Activated naive CD4-positive, alpha-beta T cell treated with anti-CD3 and anti-CD28 coated beads, Interleukin-2, amount 10 ng/mL, durations not matched to agents 7 days and 5 days (primary cell): ENCODE measurements around the gene SYNJ2.
A peak's percentile ranks its signal among the peaks of the same experiment; 100 is the strongest.

ENCODE experiments used
- CTCF ChIA-PET: fragments of 350-600 bp; sonication (Branson Sonifier 250); formaldehyde crosslinking; loops from one replicate; lab custom pipeline; 2021; ENCODE audit warnings: antibody characterized with exemption; lab: Charles Lee
- DNase-seq: peaks from one replicate; pipeline ENCODE4 v3.0.0-alpha.2; 2020
- H3K27ac Mint-ChIP-seq: one replicate; pipeline ENCODE4 v1.8.0; 2021; ENCODE audit warnings: mild to moderate bottlenecking, moderate library complexity, mixed read lengths
- H3K27me3 Mint-ChIP-seq: one replicate; pipeline ENCODE4 v1.8.0; 2021; ENCODE audit warnings: mild to moderate bottlenecking, mixed read lengths
- H3K36me3 Mint-ChIP-seq: one replicate; pipeline ENCODE4 v1.8.0; 2021; ENCODE audit warnings: mixed read lengths
- H3K4me1 Mint-ChIP-seq: one replicate; pipeline ENCODE4 v1.8.0; 2021; ENCODE audit warnings: mixed read lengths
- H3K4me3 Mint-ChIP-seq: one replicate; pipeline ENCODE4 v1.8.0; 2021; ENCODE audit warnings: mild to moderate bottlenecking, moderate library complexity, mixed read lengths
- H3K9me3 Mint-ChIP-seq: one replicate; pipeline ENCODE4 v1.8.0; 2021; ENCODE audit warnings: mixed read lengths

Gene SYNJ2

GRCh38 chr6:158041370-158041769 is 59.7 kb downstream of the SYNJ2 start:
- Mint-ChIP-seq H3K4me3 (no peak overlapping the region), H3K27ac (no peak overlapping the region), H3K9me3 (no peaks in the 10 kb centered on the region), H3K36me3 (peaks cover 30% of the 10 kb centered on the region), H3K27me3 (no peaks in the 10 kb centered on the region), H3K4me1 (peaks cover 38% of the 10 kb centered on the region)
- DNase-seq: no peak
- CTCF ChIA-PET: interaction anchor here (0.8 to 2.0 kb wide), 3 partner anchors 15 to 58 kb away, joined by 3 to 7 read pairs (median 5); no protein-coding TSS in a partner anchor

DNA sequence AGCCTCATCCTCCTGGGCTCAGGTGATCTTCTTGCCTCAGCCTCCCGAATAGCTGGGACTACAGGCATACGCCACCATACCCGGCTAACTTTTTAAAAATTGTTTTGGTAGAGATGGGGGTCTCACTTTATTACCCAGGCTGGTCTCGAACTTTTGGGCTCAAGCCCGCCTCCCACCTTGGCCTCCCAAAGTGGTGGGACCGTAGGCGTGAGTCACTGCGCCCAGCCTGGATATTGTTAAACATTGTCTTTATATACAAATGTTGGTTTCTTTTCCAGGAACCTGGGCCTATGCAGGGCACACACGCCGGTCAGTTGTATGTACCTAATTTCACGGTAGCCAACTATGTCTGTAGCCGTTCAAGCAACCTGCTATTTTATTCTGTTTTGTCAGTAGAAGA is 60.1 kb downstream of the SYNJ2 start:
- DNase-seq: no peak
- Mint-ChIP-seq H3K4me3 (no peak overlapping the region), H3K9me3 (no peaks in the 10 kb centered on the region), H3K27me3 (no peaks in the 10 kb centered on the region), H3K4me1 (peaks cover 42% of the 10 kb centered on the region), H3K36me3 (peaks cover 30% of the 10 kb centered on the region), H3K27ac (no peak overlapping the region)
- CTCF ChIA-PET: interaction anchor here (0.8 to 2.0 kb wide), 3 partner anchors 15 to 59 kb away, joined by 3 to 7 read pairs (median 5); no protein-coding TSS in a partner anchor

GRCh38 chr6:158042245-158042798 is 60.7 kb downstream of the SYNJ2 start:
- Mint-ChIP-seq H3K27me3 (no peaks in the 10 kb centered on the region), H3K4me3 (no peak overlapping the region), H3K4me1 (peaks cover 48% of the 10 kb centered on the region), H3K36me3 (peaks cover 35% of the 10 kb centered on the region), H3K9me3 (no peaks in the 10 kb centered on the region), H3K27ac (no peak overlapping the region)
- no peak for DNase-seq
- CTCF ChIA-PET: interaction anchor here (1.5 to 2.0 kb wide), 2 partner anchors 16 to 59 kb away, joined by 5 to 7 read pairs; no protein-coding TSS in a partner anchor

- no peaks in the 10 kb centered on the region for H3K27me3 Mint-ChIP-seq
- H3K27ac Mint-ChIP-seq: no peak overlapping the region
- H3K4me1 Mint-ChIP-seq: peaks cover 52% of the 10 kb centered on the region
- no peak overlapping the region for H3K4me3 Mint-ChIP-seq
- no peak for DNase-seq
- no peaks in the 10 kb centered on the region for H3K9me3 Mint-ChIP-seq
- H3K36me3 Mint-ChIP-seq: peaks cover 39% of the 10 kb centered on the region
- CTCF ChIA-PET: no interaction called here
Observed at GRCh38 chr6:158043008-158043407, 61.3 kb downstream of the SYNJ2 start.

DNA sequence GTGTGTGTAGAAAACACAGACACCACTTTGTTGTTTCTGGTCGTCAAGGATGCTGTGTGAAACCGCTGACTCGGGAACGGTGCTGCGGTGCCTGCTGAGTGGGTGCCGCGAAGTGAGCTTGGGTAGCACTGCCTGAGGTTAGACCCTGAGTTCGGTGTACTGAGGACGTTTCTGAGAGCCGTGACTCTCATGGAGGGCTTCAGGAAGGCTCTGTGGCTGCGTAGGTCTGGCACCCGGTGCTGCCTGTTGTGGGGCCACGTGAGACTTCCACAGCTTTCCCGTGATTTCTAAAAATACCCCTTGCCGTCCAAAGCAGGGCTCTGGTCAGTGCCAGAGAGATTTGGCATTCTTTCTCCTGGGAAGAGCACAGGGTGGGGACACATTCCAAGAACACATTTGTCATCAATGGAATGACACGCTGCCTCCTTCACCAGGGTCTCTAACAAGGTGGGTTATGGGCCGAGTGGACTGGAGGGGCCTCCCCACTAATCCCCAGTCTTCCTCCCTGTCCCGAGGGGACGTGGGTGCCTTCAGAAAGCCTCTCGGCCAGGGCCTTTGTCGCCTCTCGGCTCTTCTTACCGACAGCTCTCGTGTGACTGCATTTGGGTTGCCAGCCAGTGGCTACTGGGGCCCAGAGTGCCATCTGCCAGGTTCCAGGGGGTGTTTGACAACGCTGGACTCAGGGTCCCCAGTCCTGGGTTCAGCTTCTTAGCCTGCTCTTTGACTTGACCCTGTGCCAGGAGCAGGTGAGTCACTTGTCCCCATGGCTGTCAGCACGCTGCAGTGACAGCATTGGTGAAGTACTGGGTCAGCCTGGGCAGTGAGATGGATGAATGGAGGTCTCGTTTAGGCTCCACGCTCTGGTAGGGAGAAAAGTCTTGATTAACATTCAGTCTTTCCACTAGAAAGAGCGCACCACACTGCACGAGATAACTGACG is 62.2 kb downstream of the SYNJ2 start:
- H3K9me3 Mint-ChIP-seq: no peaks in the 10 kb centered on the region
- DNase-seq: no peak
- no peak overlapping the region for H3K4me3 Mint-ChIP-seq
- H3K36me3 Mint-ChIP-seq: peaks cover 38% of the 10 kb centered on the region
- CTCF ChIA-PET: no interaction called here
- no peaks in the 10 kb centered on the region for H3K27me3 Mint-ChIP-seq
- H3K4me1 Mint-ChIP-seq: peaks cover 48% of the 10 kb centered on the region
- no peak overlapping the region for H3K27ac Mint-ChIP-seq

GRCh38 chr6:158044525-158044888 is 62.8 kb downstream of the SYNJ2 start:
- no peak for DNase-seq
- Mint-ChIP-seq H3K9me3 (no peaks in the 10 kb centered on the region), H3K27ac (no peak overlapping the region), H3K27me3 (no peaks in the 10 kb centered on the region), H3K36me3 (peaks cover 40% of the 10 kb centered on the region), H3K4me3 (no peak overlapping the region), H3K4me1 (peaks cover 42% of the 10 kb centered on the region)
- CTCF ChIA-PET: no interaction called here

DNA sequence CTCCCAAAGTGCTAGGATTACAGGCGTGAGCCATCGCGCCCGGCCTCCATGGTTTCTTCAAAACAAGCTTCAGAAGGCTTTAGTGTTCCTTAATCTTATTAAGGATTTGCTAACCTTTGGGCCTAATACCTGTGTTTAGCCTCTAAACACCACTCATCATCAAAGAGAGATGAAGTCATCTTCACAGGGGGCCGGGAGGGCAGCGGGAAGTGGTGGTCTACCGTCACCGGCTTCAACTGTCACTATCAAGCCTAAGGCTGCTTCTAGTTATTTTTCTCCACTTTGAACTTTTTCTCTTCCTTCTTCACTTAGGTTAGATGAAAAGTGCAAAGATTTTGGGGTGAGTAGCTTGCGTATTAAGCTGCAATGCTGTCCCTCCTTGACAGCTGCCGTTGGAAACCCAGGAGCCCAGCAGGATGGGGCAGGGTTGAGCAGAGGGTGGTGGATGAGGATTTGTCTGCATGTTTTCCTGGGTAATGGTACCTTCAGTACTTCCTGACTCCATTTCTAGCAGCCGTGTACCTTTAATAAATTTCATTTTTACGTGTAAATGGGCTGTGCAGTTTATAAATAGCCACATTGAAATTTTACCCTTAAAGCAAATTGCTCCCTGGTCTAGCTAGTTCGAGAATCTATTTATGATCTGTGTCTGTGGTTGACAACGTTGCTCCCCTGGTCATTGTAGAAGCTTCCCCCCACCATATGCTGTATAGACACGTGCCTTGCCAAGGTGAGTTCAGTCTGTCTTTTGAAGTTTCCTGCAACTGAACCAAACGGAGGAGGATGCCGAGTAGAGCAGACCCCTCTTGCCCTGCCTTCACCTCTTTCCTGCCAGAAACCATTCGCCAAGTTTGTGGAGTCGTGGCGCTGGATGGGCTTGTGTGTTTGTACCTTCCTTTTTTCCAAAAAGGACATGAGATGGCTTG is 64.8 kb downstream of the SYNJ2 start:
- no peak for DNase-seq
- peak overlapping the region; percentile 58 for H3K27ac Mint-ChIP-seq
- H3K4me1 Mint-ChIP-seq: peaks cover 24% of the 10 kb centered on the region
- no peak overlapping the region for H3K4me3 Mint-ChIP-seq
- H3K27me3 Mint-ChIP-seq: no peaks in the 10 kb centered on the region
- peaks cover 44% of the 10 kb centered on the region for H3K36me3 Mint-ChIP-seq
- H3K9me3 Mint-ChIP-seq: no peaks in the 10 kb centered on the region
- CTCF ChIA-PET: interaction anchor here (0.6 to 3.4 kb wide), 6 partner anchors 20 to 153 kb away, joined by 3 to 15 read pairs (median 4); partner anchors contain the start of gene SYNJ2

DNA sequence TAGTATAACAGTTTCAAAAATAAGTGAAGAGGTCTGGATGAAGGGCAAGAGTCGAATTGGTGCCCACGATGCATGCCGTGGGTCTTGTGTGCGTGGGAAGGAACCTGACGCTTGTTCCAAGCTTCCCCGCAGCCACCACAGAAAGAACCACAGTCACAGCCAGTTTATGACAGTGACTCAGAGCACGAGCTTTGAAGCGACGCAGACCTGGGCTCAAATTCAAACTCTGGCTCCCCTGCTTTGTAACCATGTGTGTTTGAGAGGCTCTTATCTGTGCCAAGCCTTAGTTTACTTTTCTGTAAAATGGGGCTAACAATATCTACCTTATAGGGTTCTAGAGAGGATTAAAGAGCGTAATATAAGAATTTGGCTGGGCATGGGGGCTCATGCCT is 65.5 kb downstream of the SYNJ2 start:
- peaks cover 46% of the 10 kb centered on the region for H3K36me3 Mint-ChIP-seq
- H3K27ac Mint-ChIP-seq: peak overlapping the region; percentile 58
- H3K27me3 Mint-ChIP-seq: no peaks in the 10 kb centered on the region
- no peak overlapping the region for H3K4me3 Mint-ChIP-seq
- CTCF ChIA-PET: interaction anchor here (0.9 to 3.4 kb wide), 4 partner anchors 21 to 27 kb away, joined by 3 to 15 read pairs (median 7); no protein-coding TSS in a partner anchor
- peaks cover 24% of the 10 kb centered on the region for H3K4me1 Mint-ChIP-seq
- peak; percentile 58 for DNase-seq
- no peaks in the 10 kb centered on the region for H3K9me3 Mint-ChIP-seq

DNA sequence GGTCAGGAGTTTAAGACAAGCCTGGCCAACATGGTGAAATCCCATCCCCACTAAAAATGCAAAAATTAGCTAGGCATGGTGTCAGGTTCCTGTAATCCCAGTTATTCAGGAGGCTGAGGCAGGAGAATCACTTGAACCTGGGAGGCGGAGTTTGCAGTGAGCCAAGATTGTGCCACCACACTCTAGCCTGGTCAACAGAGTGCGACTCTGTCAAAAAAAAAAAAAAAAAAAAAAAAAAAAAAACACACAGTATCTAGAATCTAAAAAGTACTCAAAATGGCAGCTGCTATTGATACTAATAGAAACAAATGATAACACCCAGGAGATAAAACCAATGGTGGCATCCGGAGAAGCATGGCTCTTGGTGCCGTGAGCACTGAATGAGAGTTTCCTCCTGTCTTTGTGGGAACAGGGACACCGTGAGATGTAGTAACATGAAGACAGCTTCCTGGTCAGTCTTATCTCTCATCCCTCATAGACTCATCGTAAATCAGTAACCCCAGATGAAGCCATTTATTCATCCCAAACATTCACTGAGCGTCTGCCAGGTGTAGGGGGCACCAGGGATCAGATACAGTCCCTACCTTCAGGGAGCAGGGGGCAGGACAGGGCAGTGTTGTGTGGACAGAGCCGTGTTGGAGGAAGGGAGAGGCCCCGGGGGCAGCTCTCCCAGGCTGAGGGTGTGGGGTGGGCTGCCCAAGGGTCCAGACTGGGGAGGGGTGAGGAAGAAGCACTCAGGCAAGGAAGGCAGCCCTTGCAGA is 66.1 kb downstream of the SYNJ2 start:
- H3K27me3 Mint-ChIP-seq: no peaks in the 10 kb centered on the region
- H3K4me3 Mint-ChIP-seq: no peak overlapping the region

GRCh38 chr6:158048589-158048988 is 66.9 kb downstream of the SYNJ2 start:
- no peaks in the 10 kb centered on the region for H3K27me3 Mint-ChIP-seq
- H3K27ac Mint-ChIP-seq: no peak overlapping the region
- peaks cover 24% of the 10 kb centered on the region for H3K4me1 Mint-ChIP-seq
- CTCF ChIA-PET: interaction anchor here (1.3 to 3.4 kb wide), 3 partner anchors 22 to 85 kb away, joined by 3 to 15 read pairs (median 11); no protein-coding TSS in a partner anchor
- H3K4me3 Mint-ChIP-seq: no peak overlapping the region
- no peak for DNase-seq
- no peaks in the 10 kb centered on the region for H3K9me3 Mint-ChIP-seq
- H3K36me3 Mint-ChIP-seq: peaks cover 43% of the 10 kb centered on the region

More for the DNA sequence above, 66.1 kb downstream of the SYNJ2 start:
- Mint-ChIP-seq H3K27ac (no peak overlapping the region), H3K36me3 (peaks cover 43% of the 10 kb centered on the region), H3K9me3 (no peaks in the 10 kb centered on the region), H3K4me1 (peaks cover 24% of the 10 kb centered on the region)
- no peak for DNase-seq
- CTCF ChIA-PET: interaction anchor here (1.0 to 3.4 kb wide), 4 partner anchors 22 to 86 kb away, joined by 3 to 15 read pairs (median 7); no protein-coding TSS in a partner anchor

GRCh38 chr6:158049055-158050028 is 67.7 kb downstream of the SYNJ2 start:
- H3K36me3 Mint-ChIP-seq: peaks cover 40% of the 10 kb centered on the region
- peaks cover 24% of the 10 kb centered on the region for H3K4me1 Mint-ChIP-seq
- H3K9me3 Mint-ChIP-seq: no peaks in the 10 kb centered on the region
- CTCF ChIA-PET: interaction anchor here (1.3 to 3.4 kb wide), 3 partner anchors 22 to 84 kb away, joined by 3 to 15 read pairs (median 11); no protein-coding TSS in a partner anchor
- no peaks in the 10 kb centered on the region for H3K27me3 Mint-ChIP-seq
- H3K4me3 Mint-ChIP-seq: no peak overlapping the region
- H3K27ac Mint-ChIP-seq: no peak overlapping the region
- no peak for DNase-seq

- H3K36me3 Mint-ChIP-seq: peaks cover 37% of the 10 kb centered on the region
- H3K9me3 Mint-ChIP-seq: no peaks in the 10 kb centered on the region
- no peak overlapping the region for H3K4me3 Mint-ChIP-seq
- H3K4me1 Mint-ChIP-seq: peaks cover 24% of the 10 kb centered on the region
- CTCF ChIA-PET: interaction anchor here (0.9 kb wide), 1 partner anchor 22 kb away, joined by 3 read pairs; no protein-coding TSS in a partner anchor
- no peak overlapping the region for H3K27ac Mint-ChIP-seq
- DNase-seq: no peak
- H3K27me3 Mint-ChIP-seq: no peaks in the 10 kb centered on the region
Observed at GRCh38 chr6:158050107-158050735, 68.6 kb downstream of the SYNJ2 start.
